ENCODE results near the gene HSPG2.
"Not testable (repeated sequence)": the region's sequence is repeated elsewhere in the genome, so short reads cannot be mapped to it uniquely, and the experiment has no call there.

Gene HSPG2

DNA sequence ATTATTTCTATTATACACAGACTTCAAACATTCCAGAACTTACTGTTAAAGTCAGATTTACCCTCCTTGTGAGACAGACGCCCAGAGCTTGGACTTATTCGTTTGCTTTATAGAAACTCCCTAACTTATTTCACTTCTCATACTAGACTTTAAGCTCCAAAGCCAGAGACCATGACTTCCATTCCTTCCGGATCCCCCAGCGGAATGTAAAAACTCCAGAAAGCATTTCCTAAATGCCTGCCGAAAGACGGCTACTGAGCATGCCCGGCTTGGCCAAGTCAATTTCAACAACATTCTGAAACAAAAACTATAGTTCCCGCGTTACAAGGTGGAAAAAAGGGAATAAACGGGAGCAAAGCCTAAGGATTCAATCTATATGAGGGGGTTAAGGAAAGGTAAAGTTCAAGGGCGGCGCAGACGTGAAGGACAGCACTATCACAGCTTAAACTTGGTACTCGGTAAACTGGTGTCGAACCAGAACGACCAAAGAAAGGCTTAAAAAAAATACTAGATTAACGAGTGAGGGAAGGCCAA lies 155.2 kb downstream of the HSPG2 start:
- H3K27ac ChIP-seq (replicated peaks): peak overlapping the region; percentile 100
- TF ChIP-seq POLR2AphosphoS5 (IDR thresholded peaks at IDR 0.05; ENCODE audit: low read depth): no peak
- TF ChIP-seq SPI1 (IDR thresholded peaks at IDR 0.05; ENCODE audit: borderline replicate concordance, low read depth): no peak
- TF ChIP-seq, protein P1, sequence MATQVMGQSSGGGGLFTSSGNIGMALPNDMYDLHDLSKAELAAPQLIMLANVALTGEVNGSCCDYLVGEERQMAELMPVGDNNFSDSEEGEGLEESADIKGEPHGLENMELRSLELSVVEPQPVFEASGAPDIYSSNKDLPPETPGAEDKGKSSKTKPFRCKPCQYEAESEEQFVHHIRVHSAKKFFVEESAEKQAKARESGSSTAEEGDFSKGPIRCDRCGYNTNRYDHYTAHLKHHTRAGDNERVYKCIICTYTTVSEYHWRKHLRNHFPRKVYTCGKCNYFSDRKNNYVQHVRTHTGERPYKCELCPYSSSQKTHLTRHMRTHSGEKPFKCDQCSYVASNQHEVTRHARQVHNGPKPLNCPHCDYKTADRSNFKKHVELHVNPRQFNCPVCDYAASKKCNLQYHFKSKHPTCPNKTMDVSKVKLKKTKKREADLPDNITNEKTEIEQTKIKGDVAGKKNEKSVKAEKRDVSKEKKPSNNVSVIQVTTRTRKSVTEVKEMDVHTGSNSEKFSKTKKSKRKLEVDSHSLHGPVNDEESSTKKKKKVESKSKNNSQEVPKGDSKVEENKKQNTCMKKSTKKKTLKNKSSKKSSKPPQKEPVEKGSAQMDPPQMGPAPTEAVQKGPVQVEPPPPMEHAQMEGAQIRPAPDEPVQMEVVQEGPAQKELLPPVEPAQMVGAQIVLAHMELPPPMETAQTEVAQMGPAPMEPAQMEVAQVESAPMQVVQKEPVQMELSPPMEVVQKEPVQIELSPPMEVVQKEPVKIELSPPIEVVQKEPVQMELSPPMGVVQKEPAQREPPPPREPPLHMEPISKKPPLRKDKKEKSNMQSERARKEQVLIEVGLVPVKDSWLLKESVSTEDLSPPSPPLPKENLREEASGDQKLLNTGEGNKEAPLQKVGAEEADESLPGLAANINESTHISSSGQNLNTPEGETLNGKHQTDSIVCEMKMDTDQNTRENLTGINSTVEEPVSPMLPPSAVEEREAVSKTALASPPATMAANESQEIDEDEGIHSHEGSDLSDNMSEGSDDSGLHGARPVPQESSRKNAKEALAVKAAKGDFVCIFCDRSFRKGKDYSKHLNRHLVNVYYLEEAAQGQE (IDR thresholded peaks at IDR 0.05; ENCODE audit: insufficient replicate concordance, low read depth): no peak
- no peak for TF ChIP-seq GABPA (IDR thresholded peaks at IDR 0.05; ENCODE audit: low read depth)
- TF ChIP-seq, protein P2, sequence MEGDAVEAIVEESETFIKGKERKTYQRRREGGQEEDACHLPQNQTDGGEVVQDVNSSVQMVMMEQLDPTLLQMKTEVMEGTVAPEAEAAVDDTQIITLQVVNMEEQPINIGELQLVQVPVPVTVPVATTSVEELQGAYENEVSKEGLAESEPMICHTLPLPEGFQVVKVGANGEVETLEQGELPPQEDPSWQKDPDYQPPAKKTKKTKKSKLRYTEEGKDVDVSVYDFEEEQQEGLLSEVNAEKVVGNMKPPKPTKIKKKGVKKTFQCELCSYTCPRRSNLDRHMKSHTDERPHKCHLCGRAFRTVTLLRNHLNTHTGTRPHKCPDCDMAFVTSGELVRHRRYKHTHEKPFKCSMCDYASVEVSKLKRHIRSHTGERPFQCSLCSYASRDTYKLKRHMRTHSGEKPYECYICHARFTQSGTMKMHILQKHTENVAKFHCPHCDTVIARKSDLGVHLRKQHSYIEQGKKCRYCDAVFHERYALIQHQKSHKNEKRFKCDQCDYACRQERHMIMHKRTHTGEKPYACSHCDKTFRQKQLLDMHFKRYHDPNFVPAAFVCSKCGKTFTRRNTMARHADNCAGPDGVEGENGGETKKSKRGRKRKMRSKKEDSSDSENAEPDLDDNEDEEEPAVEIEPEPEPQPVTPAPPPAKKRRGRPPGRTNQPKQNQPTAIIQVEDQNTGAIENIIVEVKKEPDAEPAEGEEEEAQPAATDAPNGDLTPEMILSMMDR (IDR thresholded peaks at IDR 0.05; ENCODE audit: insufficient read depth, low read length): no peak
- no peaks in the 10 kb centered on the region for H3K27me3 ChIP-seq (ENCODE audit: insufficient read depth, poor library complexity, severe bottlenecking)
- H3K4me3 ChIP-seq (replicated peaks; ENCODE audit: insufficient read depth, low read length): peak overlapping the region; percentile 100
- no peak for DNase-seq (ENCODE audit: low read depth in 1 of 2, low spot score in 1 of 2)

DNA sequence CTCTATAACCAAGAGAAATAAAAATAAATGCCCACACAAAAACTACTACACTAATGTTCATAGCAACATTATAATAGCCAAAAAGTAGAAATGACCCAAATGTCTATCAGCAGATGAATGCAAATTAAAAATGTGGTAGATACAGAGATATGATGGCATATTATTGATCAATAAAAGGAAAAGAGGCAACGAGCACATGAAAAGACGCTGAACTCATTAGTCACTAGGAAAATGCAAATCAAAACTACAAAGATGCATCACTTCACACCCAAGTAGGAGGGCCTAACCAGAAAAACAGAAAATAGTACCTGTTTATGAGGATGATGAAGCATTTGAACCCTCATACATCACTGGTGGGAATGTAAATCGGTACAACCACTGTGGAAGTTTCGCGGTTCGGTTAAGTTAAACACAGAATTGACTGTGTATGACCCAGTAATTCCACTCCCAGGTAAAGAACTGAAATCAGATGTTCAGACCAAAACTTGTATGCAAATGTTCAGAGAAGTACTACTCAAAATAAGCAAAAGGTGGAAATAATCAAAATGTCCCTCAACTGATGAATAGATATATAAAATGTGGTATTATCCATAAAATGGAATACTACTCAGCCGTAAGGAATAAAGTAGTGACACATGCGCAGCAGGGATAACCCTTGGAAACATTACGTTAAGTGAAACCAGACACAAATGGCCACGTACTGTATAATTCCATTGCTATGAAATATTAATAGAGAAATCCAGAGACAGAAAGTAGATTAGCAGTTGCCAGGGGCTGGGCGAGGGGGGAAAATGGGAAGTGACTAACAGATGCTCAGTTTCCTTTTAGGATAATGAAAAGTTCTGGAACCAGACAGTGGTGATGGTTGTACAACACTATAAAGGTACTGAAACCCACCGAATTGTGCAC lies 157.2 kb downstream of the HSPG2 start:
- Histone ChIP-seq H3K4me3 (replicated peaks; ENCODE audit: insufficient read depth, low read length) (no peak overlapping the region), H3K27ac (replicated peaks) (0 out of 2 replicates have a peak overlapping the region, but pooled peaks have one; percentile 11), H3K27me3 (ENCODE audit: insufficient read depth, poor library complexity, severe bottlenecking) (no peaks in the 10 kb centered on the region)
- no peak for DNase-seq (ENCODE audit: low read depth in 1 of 2, low spot score in 1 of 2)
- TF ChIP-seq SPI1 (IDR thresholded peaks at IDR 0.05; ENCODE audit: borderline replicate concordance, low read depth) (peak; percentile 48; the same call in 1 of the 2 replicates), GABPA (IDR thresholded peaks at IDR 0.05; ENCODE audit: low read depth) (no peak), POLR2AphosphoS5 (IDR thresholded peaks at IDR 0.05; ENCODE audit: low read depth) (no peak)
- TF ChIP-seq, protein P1 (IDR thresholded peaks at IDR 0.05; ENCODE audit: insufficient replicate concordance, low read depth): no peak
- TF ChIP-seq, protein P2 (IDR thresholded peaks at IDR 0.05; ENCODE audit: insufficient read depth, low read length): no peak

DNA sequence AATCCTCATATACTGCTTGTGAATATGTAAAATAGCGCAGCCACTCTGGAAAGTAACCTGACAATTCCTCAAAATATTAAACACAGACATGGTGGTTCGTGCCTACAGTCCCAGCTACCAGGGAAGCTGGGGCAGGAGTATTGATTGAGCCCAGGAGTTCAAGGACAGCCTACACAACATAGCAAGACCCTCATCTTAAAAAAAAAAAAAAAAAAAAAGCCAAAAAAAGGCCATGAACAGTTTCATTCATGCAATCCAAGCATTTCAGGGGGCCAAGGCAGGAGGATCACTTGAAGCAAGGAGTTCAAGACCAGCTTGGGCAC lies 158.7 kb downstream of the HSPG2 start:
- Histone ChIP-seq H3K27me3 (ENCODE audit: insufficient read depth, poor library complexity, severe bottlenecking) (no peaks in the 10 kb centered on the region), H3K27ac (replicated peaks) (no peak overlapping the region), H3K4me3 (replicated peaks; ENCODE audit: insufficient read depth, low read length) (no peak overlapping the region)
- TF ChIP-seq, protein P2 (IDR thresholded peaks at IDR 0.05; ENCODE audit: insufficient read depth, low read length): no peak
- TF ChIP-seq GABPA (IDR thresholded peaks at IDR 0.05; ENCODE audit: low read depth): no peak
- no peak for TF ChIP-seq SPI1 (IDR thresholded peaks at IDR 0.05; ENCODE audit: borderline replicate concordance, low read depth)
- no peak for TF ChIP-seq POLR2AphosphoS5 (IDR thresholded peaks at IDR 0.05; ENCODE audit: low read depth)
- DNase-seq (ENCODE audit: low read depth in 1 of 2, low spot score in 1 of 2): no peak

DNA sequence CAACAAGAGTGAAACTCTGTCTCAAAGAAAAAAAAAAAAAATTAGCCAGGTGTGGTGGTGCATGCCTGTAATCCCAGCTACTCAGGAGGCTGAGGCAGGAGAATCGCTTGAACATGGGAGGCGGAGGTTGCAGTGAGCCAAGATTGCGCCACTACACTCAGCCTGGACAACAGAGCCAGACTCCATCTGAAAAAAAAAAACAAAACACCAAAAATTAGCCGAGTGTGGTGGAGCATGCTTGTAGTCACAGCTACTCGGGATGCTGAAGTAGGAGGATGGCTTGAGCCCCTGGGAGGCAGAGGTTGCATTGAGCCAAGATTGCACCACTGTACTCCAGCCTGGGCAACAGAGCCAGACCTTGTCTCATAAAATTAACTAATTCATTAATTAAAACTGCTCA lies 160.2 kb downstream of the HSPG2 start:
- not testable (repeated sequence) for DNase-seq (ENCODE audit: low read depth in 1 of 2, low spot score in 1 of 2); H3K4me3 ChIP-seq (replicated peaks; ENCODE audit: insufficient read depth, low read length); H3K27me3 ChIP-seq (ENCODE audit: insufficient read depth, poor library complexity, severe bottlenecking); H3K27ac ChIP-seq (replicated peaks)
